Activated T-helper 9 cell treated with anti-CD3 and anti-CD28 coated beads, Interleukin-2, amount 50 U/mL, for 16 hours (primary cell): ENCODE results near the gene CFI.

Experiments used
- DNase-seq: peaks from one replicate; pipeline ENCODE4 v3.0.0-alpha.2; 2020; ENCODE audit warnings: low read depth

Gene CFI

DNA sequence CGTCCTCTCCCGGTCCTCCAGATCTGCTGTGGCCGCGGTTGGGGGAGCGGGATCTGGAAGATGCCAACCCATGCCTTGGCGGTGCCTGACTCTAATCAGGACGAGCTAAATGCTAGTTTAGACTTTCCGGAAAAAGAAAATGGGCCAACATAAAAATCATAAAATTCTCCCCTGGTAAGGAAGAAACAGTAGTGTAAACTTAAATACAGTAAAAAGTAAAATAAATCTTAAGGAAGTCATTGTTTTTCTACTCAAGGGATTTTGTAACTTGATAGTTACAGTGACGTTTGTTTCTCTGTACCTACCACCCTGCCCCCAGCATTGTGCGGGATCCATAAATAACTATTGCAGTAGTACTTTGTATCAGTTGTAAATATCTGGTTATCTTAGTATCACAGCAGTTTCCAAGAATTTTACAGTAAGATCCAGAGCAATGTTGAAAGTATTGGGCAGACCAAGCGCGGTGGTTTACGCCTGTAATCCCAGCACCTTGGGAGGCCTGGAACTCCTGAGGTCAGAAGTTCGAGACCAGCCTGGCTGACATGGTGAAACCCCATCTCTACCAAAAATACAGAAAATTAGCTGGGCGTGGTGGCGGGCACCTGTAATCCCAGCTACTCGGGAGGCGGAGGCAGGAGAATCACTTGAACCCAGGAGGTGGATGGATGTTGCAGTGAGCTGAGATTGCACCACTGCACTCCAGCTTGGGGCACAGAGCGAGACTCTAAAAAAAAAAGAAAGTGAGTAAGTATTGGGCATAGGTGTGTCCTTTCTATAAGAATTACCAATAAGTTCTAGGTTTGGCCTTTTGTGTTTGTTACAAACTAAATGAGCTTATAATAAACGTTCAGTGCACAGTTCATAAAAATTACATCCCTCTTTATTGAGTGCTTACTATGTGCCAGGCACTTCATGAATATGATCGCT lies 70.9 kb downstream of the CFI start:
- no peak for DNase-seq

DNA sequence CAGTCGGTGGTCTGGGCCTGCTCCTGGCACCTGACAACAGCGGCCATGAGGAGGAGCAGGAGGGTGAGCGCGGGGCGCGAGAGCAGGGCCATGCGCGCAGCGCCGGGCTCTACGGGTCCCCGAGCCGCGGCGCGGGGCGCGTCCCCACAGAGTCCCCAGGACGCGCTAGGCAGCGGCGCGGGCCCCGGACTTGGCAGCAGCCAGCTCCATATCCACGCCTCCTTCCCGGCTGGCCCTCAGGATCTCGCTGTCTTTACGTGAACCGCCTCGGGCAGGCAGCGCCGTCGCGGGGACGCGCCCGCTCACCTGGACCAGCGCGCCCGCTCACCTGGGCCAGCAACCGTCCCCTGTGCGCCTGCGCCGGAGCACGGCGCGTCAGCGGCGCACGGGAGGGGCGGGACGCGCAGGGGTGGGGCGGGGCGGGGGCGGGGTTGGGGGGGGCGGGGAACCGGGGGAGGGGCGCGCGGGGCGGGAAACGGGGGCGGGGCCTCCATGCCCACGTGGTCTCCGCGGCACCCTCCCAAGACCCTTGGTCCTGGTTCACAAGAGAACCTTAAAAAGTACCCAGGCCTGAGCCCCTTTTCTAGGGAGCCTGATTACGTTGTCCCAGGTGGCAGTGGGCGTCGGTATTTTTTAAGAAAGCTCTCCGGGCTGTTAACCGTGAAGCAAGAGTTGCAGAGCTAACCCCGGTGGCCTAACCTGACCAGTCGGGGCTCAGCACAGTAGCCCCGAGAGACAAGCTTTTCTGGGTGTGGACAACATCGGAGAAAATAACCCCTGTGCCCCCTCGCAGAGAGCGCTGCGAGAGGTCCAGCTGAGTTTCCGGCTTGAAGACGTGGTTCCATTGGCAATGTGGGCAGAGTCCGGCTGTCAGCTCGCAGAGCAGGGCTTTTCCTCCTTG lies 71.8 kb downstream of the CFI start, which contains the start of gene PLA2G12A:
TSS of gene PLA2G12A (minus strand) at position 353 of the 901 bp plus-strand sequence. CDS start at position 92, 261 bp downstream.
- peak; percentile 70 for DNase-seq

DNA sequence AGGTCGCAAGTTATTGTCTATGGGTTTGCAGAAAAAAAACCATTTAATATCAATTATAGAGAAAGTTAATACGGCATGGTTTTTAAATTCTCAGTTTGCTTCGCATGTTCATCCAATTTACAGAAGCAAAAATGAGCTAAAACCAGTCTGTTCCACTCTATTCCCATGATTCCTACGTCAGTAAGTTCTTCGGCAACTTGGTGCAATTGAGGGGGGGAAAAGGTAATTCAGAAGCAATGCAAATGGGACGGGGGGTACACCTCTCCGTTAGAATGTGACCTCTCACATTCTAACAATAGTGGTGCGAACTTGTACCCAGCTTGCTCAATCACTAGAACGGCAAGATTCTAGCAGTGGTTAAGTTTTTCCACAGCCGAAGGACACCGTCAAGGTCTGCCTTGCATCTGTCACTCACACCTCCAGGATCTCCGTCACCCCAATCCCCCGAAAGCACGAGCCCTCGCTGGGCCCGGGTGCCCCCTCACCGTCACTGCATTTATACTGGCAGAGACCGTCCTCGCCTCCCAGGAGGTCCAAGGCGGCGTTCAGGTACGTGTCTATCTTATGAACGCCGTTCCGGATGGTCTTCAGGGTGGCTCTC lies 72.6 kb downstream of the CFI start:
- DNase-seq: no peak

DNA sequence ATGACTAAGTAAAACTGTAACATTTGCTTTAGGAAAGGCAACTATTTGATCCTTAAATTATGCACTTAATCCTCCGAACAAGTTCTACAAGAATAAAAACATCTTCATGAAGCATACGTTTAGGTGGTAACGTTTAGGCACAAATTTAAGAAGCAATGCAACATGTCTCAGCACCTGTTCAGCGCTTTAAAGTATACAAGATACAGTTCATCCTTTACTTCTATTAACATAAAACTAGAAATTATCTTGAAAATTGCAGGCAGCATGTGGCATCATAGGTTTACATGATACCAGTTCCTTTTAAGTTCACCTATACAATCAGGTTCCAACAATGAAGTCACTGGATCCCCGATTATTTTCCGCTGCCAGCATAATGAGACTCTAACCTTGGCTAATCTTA lies 73.4 kb downstream of the CFI start:
- no peak for DNase-seq

DNA sequence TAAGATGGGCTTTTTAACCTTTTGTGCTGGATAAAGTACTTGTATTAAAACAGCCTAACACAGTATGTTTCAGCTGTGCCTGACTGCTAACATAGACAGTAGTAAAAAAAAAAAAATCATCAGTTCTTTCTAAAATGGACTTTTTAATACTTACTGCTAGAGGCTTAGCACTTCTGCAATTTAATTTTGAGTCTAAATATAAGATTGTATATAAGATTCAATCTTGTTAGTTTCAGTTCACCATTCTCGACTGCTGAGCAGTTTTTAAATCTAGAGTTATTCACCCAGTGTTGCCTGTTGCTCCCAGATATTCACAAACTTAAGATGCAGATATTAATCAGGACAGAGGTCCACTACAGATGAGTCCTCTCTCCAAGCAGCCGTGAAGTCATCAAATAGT lies 78.7 kb downstream of the CFI start:
- no peak for DNase-seq

DNA sequence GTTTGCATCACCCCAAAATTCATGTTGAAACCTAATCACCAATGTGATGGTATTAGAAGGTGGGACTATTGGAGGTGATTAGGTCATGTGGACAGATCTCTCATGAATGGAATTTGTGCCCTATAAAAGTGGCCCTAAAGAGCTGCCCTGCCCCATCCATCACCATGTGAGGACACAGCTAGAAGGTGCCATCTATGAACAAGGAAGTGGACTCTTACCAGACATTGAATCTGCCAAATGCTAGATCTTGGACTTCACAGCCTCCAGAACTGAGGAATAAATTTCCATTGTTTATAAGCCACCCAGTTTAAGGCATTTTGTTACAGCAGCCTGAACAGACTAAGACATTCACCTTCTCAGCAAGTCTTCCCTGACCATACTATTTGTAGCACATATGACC lies 79.4 kb downstream of the CFI start:
- no peak for DNase-seq

DNA sequence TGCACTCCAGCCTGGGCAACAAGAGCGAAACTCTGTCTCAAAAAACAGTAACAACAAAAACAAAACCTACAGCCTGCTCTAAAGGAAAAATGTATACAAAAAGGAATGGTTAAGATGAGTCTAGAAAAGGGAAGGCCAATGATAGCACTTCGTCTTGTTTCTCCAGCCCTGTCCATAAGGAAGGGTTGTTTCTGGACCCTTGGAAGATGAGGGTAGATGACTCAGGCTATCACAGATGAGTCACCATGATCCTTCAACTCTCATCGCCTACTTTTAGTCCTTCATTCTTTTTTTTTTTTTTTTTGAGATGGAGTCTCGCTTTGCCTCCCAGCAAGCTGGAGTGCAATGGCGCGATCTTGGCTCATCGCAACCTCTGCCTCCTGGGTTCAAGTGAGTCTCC lies 80.8 kb downstream of the CFI start:
- no peak for DNase-seq

DNA sequence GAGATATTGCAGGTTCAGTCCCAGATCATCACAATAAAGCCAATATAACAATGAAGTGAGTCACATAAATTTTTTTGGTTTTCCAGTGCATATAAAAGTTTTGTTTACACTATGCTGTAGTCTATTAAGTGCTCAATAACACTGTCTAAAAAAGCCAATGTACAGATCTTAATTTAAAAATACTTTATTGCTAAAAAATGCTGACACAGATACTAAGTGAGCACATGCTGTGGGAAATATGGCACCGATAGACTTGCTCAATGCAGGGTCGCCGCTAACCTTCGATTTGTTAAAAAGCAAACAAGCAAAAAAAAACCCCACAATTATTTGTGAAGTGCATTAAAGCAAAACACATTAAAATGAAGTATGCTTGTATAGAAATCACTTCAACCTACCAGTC lies 82.2 kb downstream of the CFI start:
- no peak for DNase-seq

DNA sequence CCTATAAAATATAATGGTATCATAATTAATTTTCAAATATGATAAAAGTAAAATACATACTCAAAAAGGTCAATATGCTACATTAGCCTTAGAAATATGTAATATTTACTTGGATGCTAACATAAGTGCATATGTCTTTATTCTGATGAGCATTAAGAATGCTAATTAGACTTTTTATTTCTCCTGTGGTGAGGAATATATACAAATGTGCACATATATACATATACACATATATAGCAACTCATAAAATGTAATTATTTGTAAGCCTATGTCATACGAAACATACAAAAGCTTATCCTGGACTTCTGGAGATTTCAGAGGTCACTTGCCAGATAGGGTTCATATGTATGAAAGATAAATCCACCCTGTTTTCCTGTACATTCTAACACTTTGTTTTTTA lies 83.0 kb downstream of the CFI start:
- no peak for DNase-seq

DNA sequence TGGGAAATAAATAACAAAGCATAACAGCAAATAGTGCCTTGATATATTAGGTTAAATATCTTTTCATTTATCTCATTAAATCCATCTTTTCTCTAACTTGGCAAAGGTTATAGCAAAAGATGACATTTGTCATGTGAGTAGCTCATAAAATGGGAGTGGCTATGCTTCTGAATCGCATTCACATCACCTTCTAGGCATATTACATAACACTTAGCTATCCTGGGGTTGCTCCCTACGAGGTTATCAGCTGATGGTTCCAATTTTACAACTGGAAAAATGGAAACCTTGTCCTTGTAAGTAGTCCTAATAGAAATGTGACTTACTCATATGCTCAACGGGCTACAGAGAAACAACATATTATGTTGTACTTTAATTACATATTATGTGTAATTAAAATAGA lies 88.3 kb downstream of the CFI start:
- DNase-seq: no peak

DNA sequence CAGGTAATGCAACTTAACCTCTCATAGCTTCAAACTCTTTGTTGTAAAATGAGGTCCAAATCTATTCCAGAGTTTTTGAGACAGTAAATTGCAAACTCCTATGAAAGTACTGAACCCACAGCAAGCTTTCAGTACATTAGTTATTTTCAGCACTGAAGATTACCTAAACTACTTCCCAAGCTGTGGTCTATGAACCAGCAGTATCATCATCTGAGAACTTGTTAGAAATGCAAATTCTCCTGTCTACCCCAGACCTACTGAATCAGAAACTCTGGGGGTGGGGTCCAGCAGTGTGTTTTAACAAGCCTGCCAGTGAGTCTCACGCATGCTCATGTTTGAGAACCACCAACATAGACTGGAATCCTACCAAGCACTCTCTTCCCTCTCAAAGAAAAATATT lies 92.8 kb downstream of the CFI start:
- DNase-seq: no peak

DNA sequence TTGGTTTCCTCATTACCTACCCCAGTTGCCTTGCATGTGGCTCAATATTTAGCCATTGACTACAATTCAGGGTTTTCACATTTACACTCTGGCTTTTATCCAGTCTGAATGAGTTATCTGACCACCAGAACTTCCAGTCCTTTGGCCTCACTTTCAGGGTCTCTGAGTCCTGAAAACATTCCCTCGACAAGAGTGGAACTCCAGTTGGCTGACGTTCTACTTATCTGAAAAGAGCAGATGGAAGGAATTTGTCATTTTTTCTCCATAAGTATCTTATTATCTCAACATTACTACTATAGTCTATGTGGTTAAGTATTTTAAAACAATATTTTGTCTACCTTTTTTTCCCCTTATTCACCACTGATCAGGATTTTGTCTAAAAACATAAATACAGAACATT lies 93.4 kb downstream of the CFI start:
- no peak for DNase-seq

DNA sequence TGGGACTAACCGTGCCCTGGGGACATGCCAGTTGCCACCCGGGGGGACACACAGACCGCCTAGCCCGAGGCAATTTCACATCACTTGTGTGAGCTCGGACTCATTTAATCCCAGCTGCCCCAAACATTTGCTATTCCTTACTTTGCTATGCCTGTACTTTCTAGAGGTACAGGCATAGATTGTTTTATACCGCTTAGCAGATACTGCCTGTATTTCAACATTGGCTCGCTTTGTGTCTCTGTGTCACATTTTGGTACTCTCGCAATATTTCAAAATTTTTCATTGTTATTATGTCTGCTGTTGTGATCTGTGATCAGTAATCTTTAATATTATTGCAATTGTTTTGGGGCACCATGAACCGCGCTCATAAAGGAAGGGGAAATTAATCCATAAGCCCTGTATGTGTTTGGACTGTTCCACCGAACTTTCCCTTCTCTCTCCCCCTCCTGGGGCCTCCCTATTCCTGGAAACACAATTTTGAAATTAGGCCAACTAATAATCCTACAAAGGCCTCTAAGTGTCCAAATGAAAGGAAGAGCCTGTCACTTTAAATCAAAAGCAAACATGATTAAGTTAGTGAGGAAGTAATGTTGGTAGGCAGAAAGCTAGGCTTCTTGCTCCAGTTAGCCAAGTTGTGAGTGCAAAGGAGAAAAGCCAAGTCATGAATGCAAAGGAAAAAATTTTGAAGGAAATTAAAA lies 98.0 kb downstream of the CFI start:
- no peak for DNase-seq

DNA sequence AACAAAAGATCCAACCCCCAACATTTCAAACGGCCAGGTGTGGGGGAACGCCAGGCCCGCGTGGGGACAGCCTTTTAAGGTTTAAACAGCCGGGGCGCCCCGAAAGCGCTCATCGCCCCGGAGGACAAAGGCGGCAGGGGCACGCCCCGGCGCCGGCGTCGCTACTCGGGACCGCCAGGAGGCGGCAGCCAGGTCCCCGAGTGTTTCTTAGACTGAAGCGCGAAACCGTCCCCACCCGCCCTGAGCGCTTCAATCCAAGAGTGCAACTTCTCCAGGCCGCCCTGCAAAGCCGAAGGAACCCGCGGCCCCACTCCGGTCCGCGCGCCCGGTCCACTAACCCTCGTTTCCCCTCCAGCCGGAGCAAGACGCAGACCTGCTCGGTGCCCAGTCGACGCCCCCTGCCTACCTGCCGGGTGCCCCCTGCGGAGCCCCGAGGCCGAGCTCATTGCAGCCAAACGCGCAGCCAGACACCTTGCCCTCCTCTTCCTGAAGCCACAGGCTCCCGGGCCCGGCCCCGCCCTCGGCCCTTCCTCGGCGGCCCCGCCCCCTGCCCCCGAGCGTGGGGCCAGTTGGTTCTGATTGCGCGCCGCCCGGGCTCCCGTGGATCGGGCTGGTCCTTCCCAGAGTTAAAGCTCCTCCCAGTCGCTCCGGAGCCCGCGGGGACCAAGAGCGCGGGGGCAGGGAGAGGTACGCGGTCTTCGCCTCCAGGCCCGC lies 98.7 kb downstream of the CFI start, which contains the start of gene CASP6:
TSS of gene CASP6 (minus strand) at position 496 of the 714 bp plus-strand sequence. CDS start at position 446, 50 bp downstream.
- DNase-seq: peak; percentile 61

DNA sequence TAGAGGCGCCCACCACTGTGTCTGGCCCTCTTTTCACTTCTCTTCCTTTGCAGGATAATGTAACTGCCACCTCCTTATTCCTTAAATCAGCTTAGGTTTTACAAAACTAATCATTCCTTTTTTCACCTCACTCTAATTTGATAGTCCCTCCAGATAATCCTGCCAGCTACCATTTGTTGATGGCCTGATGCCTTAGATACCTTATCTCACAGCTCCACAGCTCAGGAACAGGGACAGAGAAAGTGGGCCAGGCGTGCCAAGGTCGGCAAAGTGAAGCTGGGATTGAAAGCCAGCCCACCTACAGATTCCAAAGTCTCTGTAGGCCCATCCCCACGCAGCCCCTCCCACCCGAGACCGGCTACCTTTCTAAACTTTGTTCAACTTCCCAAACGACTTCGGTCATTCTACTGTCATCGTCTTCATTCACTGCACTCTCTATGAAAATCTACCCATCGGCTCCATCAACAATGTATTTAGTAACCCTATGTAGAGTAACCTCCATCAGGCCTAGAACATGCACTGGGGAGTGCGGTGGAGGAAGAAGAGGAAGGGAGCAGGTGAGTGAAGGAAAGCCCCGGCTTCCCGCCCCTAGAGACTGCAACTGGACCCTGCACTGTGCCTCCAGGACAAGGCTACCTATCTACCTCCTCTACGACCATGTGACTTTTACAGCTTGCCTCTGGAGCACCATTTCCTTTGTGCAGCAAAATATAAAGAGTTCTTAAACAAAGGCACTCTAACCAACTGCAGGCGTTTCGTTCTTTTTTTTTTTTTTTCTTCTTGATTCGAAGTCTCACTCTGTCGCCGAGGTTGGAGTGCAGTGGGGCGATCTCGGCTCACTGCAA lies 100.0 kb downstream of the CFI start:
- no peak for DNase-seq

DNA sequence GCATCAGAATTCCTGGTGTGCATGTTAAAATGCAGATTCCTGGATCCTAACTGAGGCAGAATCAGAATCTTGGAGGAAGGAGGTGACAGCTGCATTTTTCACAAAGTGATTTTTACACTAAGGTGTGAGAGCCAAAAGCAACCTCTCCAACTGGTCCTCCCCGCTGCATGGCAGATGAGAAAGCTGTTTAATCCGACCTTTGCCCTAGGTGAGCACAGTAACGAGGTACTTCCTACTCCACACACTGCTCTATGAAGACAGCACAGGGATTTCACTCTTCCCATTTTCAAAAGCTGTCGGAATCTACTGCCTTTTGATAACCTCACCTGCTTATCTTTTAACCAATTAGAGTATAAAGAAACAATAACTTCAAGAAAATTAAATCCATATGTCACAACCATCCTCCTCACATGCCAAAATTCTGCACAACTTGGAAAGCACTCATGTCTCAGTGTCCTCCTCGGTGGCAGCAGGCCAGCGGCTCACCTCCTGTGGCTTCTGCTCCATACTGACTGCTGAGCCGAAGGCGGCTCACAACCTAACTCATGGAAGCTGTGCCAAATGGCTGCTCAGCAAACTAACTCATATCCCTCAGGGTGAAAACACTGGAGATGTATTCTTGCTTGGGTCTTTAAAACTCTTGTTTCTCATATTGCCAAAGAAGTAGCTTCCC lies 102.1 kb downstream of the CFI start:
- DNase-seq: no peak

DNA sequence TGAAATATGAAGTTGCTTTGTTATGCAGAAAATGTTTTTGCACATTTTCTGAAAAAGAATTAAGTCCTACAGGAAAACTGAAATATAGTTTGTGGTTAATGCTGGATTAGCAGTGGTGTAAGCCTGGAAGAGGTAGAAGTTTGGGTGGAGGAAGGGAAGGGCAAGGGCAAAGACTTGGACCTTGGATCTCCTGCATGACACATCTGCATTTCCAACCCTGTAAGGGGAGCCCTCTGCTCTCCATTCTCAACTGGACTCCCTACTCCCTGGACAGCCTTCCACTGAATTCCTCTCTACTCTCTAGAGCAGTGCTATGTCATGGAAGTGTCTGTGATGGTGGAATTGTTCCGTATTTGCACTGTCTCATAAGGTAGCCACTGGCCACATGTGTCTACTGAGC lies 103.1 kb downstream of the CFI start:
- DNase-seq: no peak

DNA sequence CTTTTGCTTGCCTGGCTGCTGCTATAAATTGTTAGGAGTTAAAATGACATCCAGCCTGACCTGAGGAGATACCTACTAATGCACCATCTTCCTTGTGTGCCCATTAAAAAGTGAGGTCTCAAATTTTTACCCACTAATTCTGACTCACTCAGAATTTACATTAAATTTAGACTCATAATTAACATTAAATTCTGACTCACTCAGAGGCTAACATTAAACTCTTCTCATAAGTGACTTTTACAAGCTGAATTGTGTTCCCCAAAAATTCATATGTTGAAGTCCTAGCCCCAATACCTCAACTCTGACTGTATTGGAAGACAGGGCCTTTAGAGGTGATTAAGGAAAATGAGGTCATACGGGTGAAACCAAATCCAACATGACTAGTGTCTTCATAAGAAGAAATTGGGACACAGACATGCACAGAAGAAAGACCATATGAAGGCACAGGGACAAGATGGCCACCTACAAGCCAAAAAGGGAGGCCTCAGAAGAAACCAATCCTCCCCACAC lies 110.3 kb downstream of the CFI start:
- no peak for DNase-seq
